GM23338 (cell line): ENCODE measurements around the gene OR51T1. TPM values are rescaled to one million over a fixed set of nuclear protein-coding genes. Genes with fewer than 3 reads are reported as not detected.
"Not testable (repeated sequence)": the region's sequence is repeated elsewhere in the genome, so short reads cannot be mapped to it uniquely, and the experiment has no call there.

ENCODE experiments used
- ATAC-seq: fragments of 200-7000 bp; cut with Tn5 transposase; 3 replicates; pipeline ENCODE4 v1.9.1; 2020
- DNase-seq: peaks from one replicate; pipeline ENCODE4 v3.0.0-alpha.2; 2015; ENCODE audit warnings: low spot score
- H2AFZ ChIP-seq: fragments of 200-600 bp; sonication (generic); 2 replicates; pipeline ENCODE4 v1.8.0; 2016; ENCODE audit warnings: antibody characterized with exemption, mild to moderate bottlenecking, moderate library complexity
- H3F3A ChIP-seq: fragments of 200-600 bp; sonication (generic); replicated peaks from 2 replicates; pipeline ENCODE4 v1.8.0; 2017; ENCODE audit warnings: antibody characterized with exemption, mixed run types, low read depth
- H3K27ac ChIP-seq: fragments of 200-600 bp; sonication (generic); 2 replicates; pipeline ENCODE4 v1.6.1; 2016; ENCODE audit warnings: low read depth
- H3K27me3 ChIP-seq: fragments of 200-600 bp; sonication (generic); 2 replicates; pipeline ENCODE4 v1.8.0; 2016; ENCODE audit warnings: mild to moderate bottlenecking, mixed run types, moderate library complexity; ENCODE audit not compliant: insufficient read depth
- H3K36me3 ChIP-seq: fragments of 200-600 bp; sonication (generic); 2 replicates; pipeline ENCODE4 v1.8.0; 2016; ENCODE audit warnings: mild to moderate bottlenecking; ENCODE audit not compliant: insufficient read depth
- H3K4me1 ChIP-seq: fragments of 200-600 bp; sonication (generic); 2 replicates; pipeline ENCODE4 v1.8.0; 2016; ENCODE audit warnings: mild to moderate bottlenecking, moderate library complexity; ENCODE audit not compliant: insufficient read depth
- H3K4me2 ChIP-seq: fragments of 200-600 bp; sonication (generic); 2 replicates; pipeline ENCODE4 v1.7.1; 2017; ENCODE audit warnings: mixed run types
- H3K4me3 ChIP-seq: fragments of 200-600 bp; sonication (generic); 2 replicates; pipeline ENCODE4 v1.6.1; 2016; ENCODE audit warnings: mixed run types
- H3K79me2 ChIP-seq: fragments of 200-600 bp; sonication (generic); replicated peaks from 2 replicates; pipeline ENCODE4 v1.8.0; 2017; ENCODE audit warnings: mild to moderate bottlenecking; ENCODE audit not compliant: insufficient read depth
- H3K9me2 ChIP-seq: fragments of 200-600 bp; sonication (generic); 2 replicates; pipeline ENCODE4 v1.8.0; 2017; ENCODE audit not compliant: insufficient read depth
- H4K20me1 ChIP-seq: fragments of 200-600 bp; sonication (generic); replicated peaks from 2 replicates; pipeline ENCODE4 v1.8.0; 2017; ENCODE audit warnings: mild to moderate bottlenecking; ENCODE audit not compliant: insufficient read depth
- H3K27ac Mint-ChIP-seq: 2 replicates; pipeline ENCODE4 v1.8.0; 2020; ENCODE audit warnings: inconsistent platforms, mild to moderate bottlenecking, moderate library complexity, mixed read lengths
- H3K27me3 Mint-ChIP-seq: 3 replicates; pipeline ENCODE4 v1.8.0; 2022; ENCODE audit warnings: low read depth, mild to moderate bottlenecking, moderate library complexity, mixed read lengths, inconsistent platforms; ENCODE audit not compliant: insufficient read depth, poor library complexity
- H3K36me3 Mint-ChIP-seq: 3 replicates; pipeline ENCODE4 v1.8.0; 2021; ENCODE audit warnings: low read depth, mild to moderate bottlenecking, inconsistent platforms, moderate library complexity, mixed read lengths
- H3K4me1 Mint-ChIP-seq: 3 replicates; pipeline ENCODE4 v1.8.0; 2020; ENCODE audit warnings: mild to moderate bottlenecking, inconsistent platforms, mixed read lengths
- H3K4me3 Mint-ChIP-seq: 3 replicates; pipeline ENCODE4 v1.8.0; 2021; ENCODE audit warnings: moderate library complexity, mild to moderate bottlenecking, inconsistent platforms, mixed read lengths
- H3K9me3 Mint-ChIP-seq: 3 replicates; pipeline ENCODE4 v1.8.0; 2020; ENCODE audit warnings: moderate library complexity, mild to moderate bottlenecking, inconsistent platforms, mixed read lengths
- JUNB ChIP-seq: IDR thresholded peaks from one replicate; pipeline ENCODE4 v1.6.1; 2016; ENCODE audit warnings: antibody characterized with exemption; ENCODE audit not compliant: unreplicated experiment
- NANOG ChIP-seq: IDR thresholded peaks from 2 replicates; pipeline ENCODE4 v1.6.1; 2016; ENCODE audit warnings: antibody characterized with exemption, borderline replicate concordance
- POLR2AphosphoS5 ChIP-seq: IDR thresholded peaks from 2 replicates; pipeline ENCODE4 v1.6.1; 2016; ENCODE audit warnings: antibody characterized with exemption, low read depth
- ZNF114 ChIP-seq: fragments of 250-450 bp; sonication (Bioruptor Pico); IDR thresholded peaks from 2 replicates; pipeline ENCODE4 v1.5.0; 2020; ENCODE audit warnings: mild to moderate bottlenecking, moderate library complexity
- polyA plus RNA-seq: library from polyadenylated mRNA; unstranded; fragments of >200 nt; fragmentation: Nextera tagmentation; extraction: Ambion mirVana; gene quantifications from 2 replicates; pipeline ENCODE4 v1.2.1, GENCODE V29; 2016
- total RNA-seq: library from RNA; depleted of rRNA; stranded (reverse); fragments of >200 nt; shearing (Covaris generic); gene quantifications from 2 replicates; pipeline ENCODE4 v1.2.3, GENCODE V29; 2014
- TF ChIP-seq, protein P1 (sequence below): IDR thresholded peaks from 2 replicates; pipeline ENCODE4 v1.6.1; 2016; ENCODE audit warnings: antibody characterized with exemption

Gene OR51T1
- total and polyA plus RNA-seq, 2 experiments from 2014 or later = not detected

DNA sequence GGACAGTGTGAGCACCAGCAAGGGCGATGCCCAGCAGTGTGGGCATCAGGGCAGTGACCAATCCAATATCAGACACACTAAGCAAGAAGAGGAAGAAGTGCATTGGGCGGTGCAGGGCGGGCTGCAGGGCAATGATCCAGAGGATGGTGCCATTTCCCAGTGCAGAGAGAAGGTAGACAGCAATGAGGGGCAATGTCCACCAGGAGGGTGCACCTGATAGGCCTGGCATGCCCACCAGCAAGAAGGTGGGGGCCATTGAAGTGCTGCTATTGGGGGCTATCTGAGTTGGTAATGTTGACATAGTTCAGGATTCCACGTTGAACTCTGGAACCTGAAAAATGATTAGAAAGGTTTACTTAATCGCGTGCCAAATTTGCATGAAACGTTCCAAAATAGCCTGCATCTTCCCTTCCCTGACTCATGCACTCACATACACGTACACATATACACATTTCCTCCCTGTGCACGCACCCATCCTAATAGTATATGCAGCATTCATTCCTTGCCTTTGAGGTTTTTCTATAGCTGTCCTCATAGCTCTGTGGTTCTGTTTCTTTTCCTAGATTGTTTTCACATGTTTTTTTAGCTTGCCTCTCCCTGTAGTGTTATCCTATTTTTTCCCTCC, 32.7 kb upstream of the OR51T1 start, which contains the start of gene OR51S1:
OR51S1 (minus strand) TSS at position 301 of the 625 bp plus-strand sequence; CDS start at position 301, 0 bp downstream.
- Histone ChIP-seq H4K20me1 (no peaks in the 10 kb centered on the region), H2AFZ (no peak within 1 kb of the TSS), H3K36me3 (no peaks in the 10 kb centered on the region; the same call in 1 of the 2 replicates), H3K9me2 (0 out of 2 replicates have a peak, but pooled peaks cover 4% of the 10 kb centered on the region), H3K27me3 (no peaks in the 10 kb centered on the region), H3F3A (no peaks in the 10 kb centered on the region), H3K79me2 (no peaks in the 10 kb centered on the region), H3K4me3 (no peak within 1 kb of the TSS), H3K27ac (no peak within 1 kb of the TSS), H3K4me1 (no peaks in the 10 kb centered on the region), H3K4me2 (no peak within 1 kb of the TSS)
- no peak for ATAC-seq
- Mint-ChIP-seq H3K27me3 (no peaks in the 10 kb centered on the region), H3K36me3 (no peaks in the 10 kb centered on the region), H3K9me3 (peaks cover 2% of the 10 kb centered on the region; the same call in 1 of the 3 replicates), H3K4me1 (no peaks in the 10 kb centered on the region), H3K4me3 (no peak within 1 kb of the TSS), H3K27ac (no peak within 1 kb of the TSS)
- TF ChIP-seq NANOG (no peak), ZNF114 (no peak), JUNB (no peak)
- TF ChIP-seq, protein P1, sequence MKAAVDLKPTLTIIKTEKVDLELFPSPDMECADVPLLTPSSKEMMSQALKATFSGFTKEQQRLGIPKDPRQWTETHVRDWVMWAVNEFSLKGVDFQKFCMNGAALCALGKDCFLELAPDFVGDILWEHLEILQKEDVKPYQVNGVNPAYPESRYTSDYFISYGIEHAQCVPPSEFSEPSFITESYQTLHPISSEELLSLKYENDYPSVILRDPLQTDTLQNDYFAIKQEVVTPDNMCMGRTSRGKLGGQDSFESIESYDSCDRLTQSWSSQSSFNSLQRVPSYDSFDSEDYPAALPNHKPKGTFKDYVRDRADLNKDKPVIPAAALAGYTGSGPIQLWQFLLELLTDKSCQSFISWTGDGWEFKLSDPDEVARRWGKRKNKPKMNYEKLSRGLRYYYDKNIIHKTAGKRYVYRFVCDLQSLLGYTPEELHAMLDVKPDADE = no peak
- DNase-seq = peak; percentile 14

DNA sequence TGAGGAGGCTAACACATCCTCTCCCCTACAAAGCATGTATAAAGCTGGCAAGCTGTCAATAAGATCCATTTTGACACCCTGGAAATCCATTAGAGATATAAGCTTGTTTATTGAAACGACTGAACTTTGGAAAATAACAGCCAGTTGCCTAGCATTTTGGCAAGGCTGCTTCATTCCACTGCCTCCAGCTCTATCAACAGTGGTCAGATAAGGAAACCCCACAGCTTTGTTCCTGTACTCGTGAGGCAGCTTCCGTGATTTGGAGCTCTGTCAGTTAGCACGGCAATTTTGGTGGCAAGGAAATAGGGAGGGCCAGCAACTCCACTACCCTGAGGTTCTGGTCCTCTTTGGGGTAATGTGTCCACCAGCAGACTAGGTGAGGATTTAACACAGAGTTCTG, 30.7 kb upstream of the OR51T1 start:
- peaks cover 3% of the 10 kb centered on the region; the same call in 1 of the 3 replicates for H3K9me3 Mint-ChIP-seq
- H3K36me3 Mint-ChIP-seq = no peaks in the 10 kb centered on the region
- no peak for ATAC-seq
- TF ChIP-seq POLR2AphosphoS5 (no peak), JUNB (no peak), NANOG (no peak), ZNF114 (no peak)
- no peak overlapping the region for H3K27ac ChIP-seq
- no peaks in the 10 kb centered on the region for H3K79me2 ChIP-seq
- H3F3A ChIP-seq = no peaks in the 10 kb centered on the region
- H3K4me3 Mint-ChIP-seq = no peak overlapping the region
- no peaks in the 10 kb centered on the region for H3K27me3 Mint-ChIP-seq
- no peak overlapping the region for H3K27ac Mint-ChIP-seq
- 0 out of 2 replicates have a peak, but pooled peaks cover 4% of the 10 kb centered on the region for H3K9me2 ChIP-seq
- H2AFZ ChIP-seq = no peak overlapping the region
- no peaks in the 10 kb centered on the region for H3K27me3 ChIP-seq
- no peak overlapping the region for H3K4me3 ChIP-seq
- H3K4me2 ChIP-seq = no peak overlapping the region
- no peaks in the 10 kb centered on the region for H3K36me3 ChIP-seq
- no peak for DNase-seq
- H3K4me1 ChIP-seq = no peaks in the 10 kb centered on the region
- H4K20me1 ChIP-seq = no peaks in the 10 kb centered on the region
- H3K4me1 Mint-ChIP-seq = no peaks in the 10 kb centered on the region

DNA sequence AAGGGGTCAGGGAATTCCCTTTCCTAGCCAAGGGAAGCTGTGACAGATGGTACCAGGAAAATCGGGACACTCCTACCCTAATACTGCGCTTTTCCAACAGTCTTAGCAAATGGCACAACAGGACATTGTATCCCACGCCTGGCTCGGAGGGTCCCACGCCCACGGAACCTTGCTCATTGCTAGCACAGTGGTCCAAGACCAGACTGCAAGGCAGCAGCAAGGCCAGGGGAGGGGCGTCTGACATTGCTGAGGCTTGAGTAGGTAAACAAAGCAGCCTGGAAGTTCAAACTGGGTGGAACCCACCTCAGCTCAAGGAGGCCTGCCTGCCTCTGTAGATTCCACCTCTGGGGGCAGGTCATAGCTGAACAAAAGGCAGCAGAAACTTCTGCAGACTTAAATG, 27.4 kb upstream of the OR51T1 start:
- not testable (repeated sequence) for H3K27me3 ChIP-seq, H3K36me3 ChIP-seq, ATAC-seq, H3K79me2 ChIP-seq, DNase-seq, H3K4me1 ChIP-seq, H3K4me3 ChIP-seq, H3K9me2 ChIP-seq, H3K9me3 Mint-ChIP-seq, H3K27ac Mint-ChIP-seq, H3K4me2 ChIP-seq, H3K36me3 Mint-ChIP-seq, H3K27ac ChIP-seq, H3F3A ChIP-seq, H2AFZ ChIP-seq, H3K27me3 Mint-ChIP-seq, H3K4me3 Mint-ChIP-seq, H4K20me1 ChIP-seq, H3K4me1 Mint-ChIP-seq
